Measurements from ENCODE around the gene FAAP100.
"Not testable (repeated sequence)": the region's sequence is repeated elsewhere in the genome, so short reads cannot be mapped to it uniquely, and the experiment has no call there.

Gene FAAP100

DNA sequence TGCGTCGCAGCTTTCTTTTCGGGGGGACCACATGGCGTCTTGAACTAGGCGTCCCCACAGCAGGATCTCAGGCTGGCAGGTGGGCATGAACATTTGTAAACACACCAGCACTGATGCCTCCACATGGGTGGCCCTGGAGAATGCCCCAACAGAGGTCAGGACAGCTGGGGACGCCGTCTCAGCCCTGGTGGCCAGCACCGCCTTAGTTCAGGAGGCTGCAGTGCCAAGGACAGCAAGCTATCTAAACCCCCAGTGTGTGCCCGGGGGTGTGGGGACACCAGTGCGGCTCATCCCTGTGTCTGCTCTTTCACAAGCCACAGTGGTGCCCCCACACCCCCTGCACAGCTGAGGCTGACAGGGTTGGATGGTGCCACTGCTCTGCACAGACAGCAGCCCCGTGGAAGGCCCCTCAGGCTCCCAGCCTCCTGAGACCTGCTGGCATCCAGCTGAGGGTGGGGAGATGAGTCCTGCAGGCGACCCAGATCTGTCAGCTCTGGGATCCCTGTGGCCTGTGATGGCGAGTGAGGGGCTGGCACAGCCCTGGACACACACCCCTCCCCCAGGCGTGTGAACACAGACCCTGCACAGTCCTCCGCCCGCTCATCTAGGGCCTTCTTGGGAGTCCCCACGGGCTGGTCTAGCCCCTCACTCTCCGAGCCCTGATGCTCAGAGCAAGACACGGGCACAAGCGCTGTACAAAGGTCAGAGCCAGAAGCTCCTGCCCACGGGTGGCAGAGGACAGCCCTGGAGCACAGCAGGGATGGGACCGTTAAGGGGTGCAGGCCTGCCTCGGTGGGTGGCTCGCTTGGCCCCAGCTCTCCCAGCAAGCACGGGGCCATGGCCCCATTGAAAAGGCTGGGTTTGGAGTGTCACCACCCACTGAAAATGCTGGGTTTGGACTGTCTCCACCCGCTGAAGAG, 13.2 kb downstream of the FAAP100 start:
- no peak for DNase-seq (ENCODE audit: low read depth)

DNA sequence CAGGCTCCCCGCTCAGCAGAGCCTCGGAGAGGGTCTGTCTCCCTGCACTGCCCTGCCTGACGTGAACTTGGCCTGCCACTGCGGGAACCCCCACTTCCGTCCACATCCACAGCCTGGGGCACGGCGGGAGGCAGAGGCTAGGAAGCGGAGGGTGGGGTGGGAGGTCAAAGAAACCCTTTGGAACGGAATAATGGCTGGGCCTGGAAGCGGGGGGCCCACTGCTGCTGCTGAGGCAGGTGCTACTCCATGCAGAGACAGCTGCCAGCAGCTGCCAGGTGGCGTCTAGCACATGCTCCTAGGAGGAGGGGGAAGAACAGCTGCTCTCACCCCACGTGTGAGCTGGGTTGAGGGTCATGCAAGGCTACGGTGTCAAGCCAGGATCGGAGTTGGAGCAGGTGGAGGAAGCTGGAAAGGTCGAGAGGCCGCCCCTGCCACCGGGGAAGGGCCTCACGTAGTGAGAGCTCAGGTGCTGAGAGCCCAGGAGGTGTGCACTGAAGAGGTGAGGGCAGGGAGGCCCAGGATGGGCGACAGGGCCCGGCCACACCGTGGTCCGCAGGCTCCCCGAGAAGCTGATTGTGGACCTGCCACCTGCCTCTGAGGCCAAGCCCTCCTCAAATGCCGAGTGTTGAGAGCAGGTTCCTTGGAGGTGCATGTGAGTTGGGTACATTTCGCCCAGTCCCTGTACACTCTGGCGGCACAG, 14.1 kb downstream of the FAAP100 start:
- no peak for DNase-seq (ENCODE audit: low read depth)

DNA sequence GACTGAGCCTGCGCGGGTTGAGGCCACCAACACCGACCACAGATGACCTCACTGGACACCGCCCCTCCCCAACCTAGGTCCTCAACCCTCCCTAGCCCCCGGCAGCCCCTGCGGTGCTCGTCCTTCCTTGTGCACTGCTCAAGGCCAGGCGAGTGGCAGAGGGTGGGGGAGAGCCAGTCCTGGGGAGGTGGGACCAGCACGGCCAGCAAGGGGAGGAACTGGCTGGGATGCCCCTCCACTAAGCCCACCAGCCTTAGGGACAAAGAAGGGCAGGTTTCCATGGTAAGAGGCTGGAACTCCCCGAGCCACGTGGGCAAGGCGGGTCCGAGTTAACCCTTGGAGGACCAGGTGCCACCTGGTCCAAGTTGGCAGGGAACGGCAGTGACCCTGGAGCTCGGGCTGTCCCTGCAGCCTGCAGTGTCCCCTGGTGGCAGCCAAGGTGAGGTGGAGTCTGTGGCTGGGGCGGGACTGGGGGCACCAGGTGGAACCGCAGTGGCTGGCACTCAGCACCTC, 14.8 kb downstream of the FAAP100 start:
- no peak for DNase-seq (ENCODE audit: low read depth)

DNA sequence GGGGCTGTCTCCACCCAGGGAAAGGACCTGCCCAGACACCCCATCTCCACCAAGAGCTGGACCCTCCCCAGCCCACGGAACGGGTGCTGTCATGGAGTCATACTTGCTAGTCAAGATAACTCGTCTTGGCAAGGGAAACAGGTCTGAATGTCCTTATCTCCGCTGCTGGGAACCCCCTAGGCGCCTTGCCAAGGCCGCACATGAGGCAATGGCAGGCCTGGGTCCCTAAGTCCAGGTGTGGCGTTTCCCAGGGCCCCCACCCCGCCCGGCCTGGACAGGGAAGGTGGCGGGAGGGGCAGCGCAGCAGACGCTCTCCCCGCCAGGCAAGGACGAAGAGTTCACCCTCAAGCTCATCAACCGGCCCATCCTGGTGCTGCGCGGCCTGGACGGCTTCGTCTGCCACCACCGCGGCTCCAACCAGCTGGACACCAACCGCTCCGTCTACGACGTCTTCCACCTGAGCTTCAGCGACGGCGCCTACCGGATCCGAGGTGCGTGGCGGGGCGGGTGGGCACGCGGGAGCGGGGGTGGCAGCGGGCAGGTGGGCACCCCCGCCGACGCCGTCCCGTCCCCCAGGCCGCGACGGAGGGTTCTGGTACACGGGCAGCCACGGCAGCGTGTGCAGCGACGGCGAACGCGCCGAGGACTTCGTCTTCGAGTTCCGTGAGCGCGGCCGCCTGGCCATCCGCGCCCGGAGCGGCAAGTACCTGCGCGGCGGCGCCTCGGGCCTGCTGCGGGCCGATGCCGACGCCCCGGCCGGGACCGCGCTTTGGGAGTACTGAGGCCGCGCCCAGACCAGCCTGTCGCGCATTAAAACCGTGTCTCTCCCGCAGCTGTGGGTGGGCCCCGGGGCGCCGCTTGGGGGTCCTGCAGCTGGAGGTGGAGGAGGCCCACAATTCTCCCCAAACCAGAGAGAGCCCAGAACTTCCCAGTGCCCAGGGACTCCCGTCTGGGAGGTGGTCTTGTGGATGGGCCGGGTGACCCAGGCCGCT, 15.6 kb downstream of the FAAP100 start:
- DNase-seq (ENCODE audit: low read depth) = no peak

DNA sequence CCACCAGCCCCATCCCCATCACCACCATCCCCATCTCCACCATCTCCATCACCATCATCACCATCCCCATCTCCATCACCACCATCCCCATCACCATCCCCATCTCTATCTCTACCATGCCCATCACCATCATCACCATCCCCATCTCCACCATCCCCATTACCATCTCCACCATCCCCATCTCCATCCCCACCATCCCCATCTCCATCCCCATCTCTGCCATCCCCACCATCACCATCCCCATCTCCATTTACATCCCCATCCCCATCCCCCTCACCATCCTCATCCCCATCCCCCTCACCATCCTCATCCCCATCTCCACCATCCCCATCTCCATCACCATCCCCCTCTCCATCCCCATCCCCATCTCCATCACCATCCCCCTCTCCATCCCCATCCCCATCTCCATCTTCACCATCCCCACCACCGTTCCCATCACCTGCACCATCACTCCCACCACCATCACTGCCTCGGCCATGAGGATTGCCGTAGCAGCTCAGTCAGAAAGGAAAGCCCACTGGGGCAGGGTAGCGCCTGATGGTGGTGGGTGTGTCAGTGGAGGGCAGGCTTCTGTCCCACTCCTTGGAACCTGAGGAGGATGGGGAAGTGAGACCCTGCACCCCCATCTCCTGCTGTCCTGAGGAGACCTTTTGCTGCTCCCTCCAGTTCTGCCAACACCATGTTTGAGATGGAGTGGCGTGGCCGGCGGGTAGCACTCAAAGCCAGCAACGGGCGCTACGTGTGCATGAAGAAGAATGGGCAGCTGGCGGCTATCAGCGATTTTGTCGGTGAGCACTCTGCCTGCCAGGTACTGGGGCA, 16.5 kb downstream of the FAAP100 start:
- DNase-seq (ENCODE audit: low read depth) = no peak

DNA sequence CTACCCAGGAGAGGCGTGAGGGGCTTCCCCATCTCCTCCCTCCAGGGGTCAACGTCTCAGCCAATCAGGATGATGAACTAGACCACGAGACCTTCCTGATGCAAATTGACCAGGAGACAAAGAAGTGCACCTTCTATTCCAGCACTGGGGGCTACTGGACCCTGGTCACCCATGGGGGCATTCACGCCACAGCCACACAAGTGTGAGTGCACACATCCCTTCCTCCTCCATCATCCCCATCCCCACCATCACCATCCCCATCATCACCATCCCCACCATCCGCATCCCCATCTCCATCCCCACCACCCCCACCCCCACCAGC, 17.2 kb downstream of the FAAP100 start:
- no peak for DNase-seq (ENCODE audit: low read depth)

DNA sequence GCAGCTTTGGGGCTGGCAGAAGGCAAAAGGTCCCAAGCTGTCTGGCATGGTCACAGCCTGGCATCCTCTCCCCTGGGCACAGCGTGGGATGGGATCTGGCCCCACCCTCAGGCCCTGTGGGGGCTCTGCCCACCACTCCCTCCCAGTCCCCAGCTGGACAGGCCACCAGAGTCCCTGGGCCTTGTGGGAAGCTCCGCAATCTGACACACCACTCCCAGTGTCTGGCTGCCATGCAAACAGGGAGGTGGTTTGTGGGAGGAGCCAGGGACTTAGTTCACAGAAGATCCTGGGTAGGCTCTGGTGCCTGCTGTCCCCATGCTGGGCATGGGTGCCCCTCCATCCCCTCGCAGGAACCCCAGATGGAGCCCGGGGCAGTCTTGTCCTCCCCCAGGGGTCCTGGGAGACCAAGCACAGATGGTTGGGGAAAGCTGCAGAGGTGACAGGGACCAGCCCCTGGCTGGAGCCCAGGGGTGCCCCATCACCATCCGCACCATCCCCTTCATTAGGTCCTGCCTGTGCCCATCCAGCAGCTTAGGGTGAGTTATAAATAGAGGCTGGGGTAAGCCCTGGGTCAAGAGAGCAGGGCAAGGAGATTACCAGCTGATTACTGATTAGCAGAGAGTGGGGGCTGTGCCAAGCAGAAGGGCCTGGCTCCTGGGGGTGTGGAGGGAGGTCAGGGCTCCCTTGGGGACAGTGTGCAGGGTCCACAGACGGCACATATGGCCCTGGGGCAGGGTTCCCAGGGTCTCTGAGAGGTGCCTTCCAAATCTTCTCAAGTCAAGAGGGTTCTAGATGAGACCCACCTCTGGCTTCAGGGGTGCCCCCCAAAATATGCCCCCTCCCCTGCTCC, 17.8 kb downstream of the FAAP100 start:
- DNase-seq (ENCODE audit: low read depth) = no peak

DNA sequence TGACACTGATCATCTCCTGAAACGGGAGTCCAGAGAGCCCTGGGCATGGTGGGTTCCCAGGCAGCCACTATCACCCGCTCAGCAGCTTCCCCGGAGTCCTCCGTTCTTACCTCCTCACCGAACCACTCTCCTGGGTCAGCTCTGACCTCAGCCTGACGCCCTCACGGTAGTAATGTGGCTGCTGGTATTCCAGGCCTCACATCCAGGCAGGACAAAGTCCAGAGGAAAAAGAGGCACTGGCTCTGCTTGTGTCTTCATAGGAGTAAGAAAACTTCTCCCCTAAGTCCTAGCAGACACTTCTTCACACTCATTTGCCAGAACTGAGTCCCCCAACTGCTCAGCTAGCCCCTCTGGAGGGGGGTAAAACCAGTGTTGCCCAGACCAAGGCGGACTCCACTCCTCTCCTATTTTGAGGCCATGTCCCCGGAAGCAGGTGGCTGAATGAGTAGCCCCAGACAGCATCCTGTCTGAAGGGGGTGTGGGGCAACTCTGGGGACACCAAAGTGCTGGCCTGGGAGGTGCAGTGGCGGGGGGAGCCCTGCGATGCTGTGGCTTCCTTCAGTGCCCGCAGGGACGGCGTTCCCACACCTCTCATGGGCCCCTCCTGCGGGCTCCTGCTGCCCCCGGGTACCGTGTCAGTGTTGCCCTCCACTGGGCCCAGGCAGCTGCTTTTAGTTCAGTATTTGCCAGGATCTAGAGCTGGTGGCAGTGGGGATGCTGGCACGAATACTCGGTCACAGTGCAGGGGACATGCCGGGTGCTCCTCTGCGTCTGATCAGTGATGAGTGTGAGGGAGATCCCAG, 18.6 kb downstream of the FAAP100 start:
- DNase-seq (ENCODE audit: low read depth) = no peak

DNA sequence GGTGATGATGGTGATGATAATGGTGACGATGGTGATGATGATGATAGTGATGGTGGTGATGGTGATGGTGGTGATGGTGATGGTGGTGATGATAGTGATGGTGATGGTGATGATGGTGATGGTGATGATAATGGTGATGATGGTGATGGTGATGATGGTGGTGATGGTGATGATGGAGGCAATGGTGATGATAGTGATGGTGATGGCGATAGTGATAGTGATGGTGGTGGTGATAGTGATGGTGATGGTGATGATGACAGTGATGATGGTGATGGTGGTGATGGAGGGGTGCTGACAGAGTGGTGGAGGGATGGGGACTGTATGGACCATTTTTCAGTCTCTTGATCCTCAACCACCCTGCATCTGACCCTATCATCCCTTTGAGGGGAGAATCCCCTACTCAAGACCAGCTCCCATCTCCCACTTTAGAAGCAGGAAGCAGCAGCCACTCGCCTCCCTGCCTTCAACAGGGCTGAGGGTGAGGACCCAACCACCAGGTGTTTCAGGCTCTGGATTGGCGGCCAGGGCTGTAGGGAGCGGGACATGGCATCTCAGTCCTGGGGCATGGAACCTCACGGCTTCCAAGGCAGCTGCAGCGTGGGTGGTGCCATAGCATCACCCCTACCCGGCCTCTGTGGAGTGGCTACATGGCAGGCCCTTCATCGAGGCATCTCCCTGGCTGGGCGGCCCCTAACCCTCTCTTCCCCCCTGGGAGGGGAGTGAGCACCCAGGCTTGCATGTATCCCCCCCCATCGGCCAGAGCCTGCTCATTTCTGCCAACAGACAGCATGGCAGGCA, 19.5 kb downstream of the FAAP100 start:
- no peak for DNase-seq (ENCODE audit: low read depth)

DNA sequence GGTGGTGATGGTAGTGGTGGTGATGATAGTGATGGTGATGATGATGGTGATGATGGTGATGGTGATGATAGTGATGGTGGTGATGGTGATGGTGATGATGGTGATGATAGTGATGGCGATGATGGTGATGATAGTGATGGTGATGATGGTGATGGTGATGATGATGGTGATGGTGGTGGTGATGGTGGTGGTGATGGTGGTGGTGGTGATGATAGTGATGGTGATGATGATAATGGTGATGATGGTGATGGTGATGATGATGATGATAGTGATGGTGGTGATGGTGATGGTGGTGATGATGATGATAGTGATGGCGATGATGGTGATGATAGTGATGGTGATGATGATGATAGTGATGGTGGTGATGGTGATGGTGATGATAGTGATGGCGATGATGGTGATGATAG, 20.2 kb downstream of the FAAP100 start:
- DNase-seq (ENCODE audit: low read depth) = not testable (repeated sequence)

DNA sequence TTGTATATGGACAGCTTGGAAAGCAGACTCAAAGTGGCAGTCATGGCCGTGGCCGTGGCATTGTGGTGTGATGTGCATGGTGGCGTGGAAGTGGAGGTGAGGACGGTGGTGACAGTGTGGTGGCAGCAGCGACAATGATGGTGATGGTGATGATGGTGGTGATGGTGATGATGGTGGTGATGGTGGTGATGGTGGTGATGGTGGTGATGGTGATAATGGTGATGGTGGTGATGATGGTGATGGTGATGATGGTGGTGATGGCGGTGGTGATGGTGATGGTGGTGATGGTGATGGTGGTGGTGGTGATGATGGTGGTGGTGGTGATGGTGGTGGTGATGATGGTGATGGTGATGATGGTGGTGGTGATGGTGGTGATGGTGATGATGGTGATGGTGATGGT, 21.1 kb downstream of the FAAP100 start:
- DNase-seq (ENCODE audit: low read depth) = not testable (repeated sequence)

DNA sequence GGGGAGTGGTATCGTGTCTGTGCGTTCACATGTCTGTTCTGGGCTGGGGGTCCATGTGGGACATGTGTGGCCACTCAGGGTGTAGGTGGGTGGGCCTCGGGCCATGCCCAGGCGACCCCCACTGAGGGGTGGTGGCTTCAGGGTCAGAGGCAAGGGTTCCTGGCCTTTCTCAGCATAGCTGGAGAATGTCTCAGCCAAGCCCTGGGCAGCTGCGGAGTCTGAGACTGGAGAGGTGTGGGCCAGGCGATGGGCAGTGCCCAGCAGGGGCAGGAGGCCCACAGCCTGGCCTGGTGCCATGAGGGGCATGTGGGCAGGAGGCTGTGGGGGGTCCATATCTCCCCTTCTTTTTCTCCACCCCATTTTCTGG, 22.7 kb downstream of the FAAP100 start:
- DNase-seq (ENCODE audit: low read depth) = no peak

DNA sequence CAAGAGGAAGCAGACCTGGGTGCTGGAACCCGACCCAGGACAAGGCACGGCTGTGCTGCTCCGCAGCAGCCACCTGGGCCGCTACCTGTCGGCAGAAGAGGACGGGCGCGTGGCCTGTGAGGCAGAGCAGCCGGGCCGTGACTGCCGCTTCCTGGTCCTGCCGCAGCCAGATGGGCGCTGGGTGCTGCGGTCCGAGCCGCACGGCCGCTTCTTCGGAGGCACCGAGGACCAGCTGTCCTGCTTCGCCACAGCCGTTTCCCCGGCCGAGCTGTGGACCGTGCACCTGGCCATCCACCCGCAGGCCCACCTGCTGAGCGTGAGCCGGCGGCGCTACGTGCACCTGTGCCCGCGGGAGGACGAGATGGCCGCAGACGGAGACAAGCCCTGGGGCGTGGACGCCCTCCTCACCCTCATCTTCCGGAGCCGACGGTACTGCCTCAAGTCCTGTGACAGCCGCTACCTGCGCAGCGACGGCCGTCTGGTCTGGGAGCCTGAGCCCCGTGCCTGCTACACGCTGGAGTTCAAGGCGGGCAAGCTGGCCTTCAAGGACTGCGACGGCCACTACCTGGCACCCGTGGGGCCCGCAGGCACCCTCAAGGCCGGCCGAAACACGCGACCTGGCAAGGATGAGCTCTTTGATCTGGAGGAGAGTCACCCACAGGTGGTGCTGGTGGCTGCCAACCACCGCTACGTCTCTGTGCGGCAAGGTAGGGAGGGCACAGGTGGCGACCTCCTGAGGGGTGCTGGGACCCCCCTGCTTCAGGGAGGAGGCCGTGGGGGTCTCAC, 23.3 kb downstream of the FAAP100 start:
- no peak for DNase-seq (ENCODE audit: low read depth)

DNA sequence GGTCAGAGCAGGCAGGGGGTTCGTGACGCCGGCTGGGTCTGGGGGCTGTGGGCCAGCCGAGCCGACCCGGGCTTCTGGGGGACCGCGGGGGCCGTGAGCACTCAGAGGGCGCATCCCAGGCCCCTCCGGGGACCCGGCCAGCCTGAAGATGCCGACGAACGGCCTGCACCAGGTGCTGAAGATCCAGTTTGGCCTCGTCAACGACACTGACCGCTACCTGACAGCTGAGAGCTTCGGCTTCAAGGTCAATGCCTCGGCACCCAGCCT, 23.8 kb downstream of the FAAP100 start:
- no peak for DNase-seq (ENCODE audit: low read depth)

DNA sequence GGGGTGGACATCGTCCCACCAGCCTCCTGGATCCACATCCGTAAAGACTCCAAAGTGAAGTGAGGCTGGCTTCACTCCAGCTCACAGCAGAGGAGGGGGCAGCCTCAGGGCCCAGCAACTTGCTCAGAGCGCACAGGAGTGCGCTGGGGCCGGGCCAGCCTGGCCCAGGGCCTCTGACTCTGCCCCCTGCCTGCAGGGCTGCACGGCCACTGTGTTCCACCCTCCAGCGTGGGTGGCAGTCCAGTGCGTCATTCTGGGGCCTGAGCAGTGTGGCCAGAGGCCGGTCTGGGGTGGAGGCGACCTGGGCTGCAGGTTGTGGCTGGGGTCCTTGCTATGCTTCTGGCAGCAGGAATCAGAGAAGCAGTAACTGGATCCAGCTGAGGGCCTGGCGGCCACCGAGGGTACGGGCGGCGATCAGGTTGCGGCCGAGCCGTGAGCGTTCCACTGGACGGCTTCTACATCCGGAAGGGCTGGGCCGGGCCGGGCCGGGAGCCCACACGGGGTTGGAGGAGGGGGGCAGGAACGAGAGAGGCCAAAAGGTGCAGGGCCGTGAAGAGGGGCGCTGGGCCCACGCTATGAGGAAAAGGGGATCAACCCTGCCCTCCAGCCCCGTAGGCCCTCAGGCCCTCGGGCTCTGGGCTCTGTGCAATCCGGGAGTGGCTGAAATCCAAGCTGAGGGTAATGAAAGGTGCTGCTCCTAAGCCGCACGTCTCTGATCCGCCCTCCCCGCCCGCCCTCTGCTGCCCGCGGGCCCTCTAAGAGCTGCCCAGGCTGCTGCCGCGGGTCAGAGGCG, 24.4 kb downstream of the FAAP100 start, which contains the start of gene FSCN2:
Gene FSCN2 (plus strand): TSS at position 787 of the 793 bp plus-strand sequence. CDS start 155 bp downstream, outside the sequence.
- DNase-seq (ENCODE audit: low read depth) = no peak

DNA sequence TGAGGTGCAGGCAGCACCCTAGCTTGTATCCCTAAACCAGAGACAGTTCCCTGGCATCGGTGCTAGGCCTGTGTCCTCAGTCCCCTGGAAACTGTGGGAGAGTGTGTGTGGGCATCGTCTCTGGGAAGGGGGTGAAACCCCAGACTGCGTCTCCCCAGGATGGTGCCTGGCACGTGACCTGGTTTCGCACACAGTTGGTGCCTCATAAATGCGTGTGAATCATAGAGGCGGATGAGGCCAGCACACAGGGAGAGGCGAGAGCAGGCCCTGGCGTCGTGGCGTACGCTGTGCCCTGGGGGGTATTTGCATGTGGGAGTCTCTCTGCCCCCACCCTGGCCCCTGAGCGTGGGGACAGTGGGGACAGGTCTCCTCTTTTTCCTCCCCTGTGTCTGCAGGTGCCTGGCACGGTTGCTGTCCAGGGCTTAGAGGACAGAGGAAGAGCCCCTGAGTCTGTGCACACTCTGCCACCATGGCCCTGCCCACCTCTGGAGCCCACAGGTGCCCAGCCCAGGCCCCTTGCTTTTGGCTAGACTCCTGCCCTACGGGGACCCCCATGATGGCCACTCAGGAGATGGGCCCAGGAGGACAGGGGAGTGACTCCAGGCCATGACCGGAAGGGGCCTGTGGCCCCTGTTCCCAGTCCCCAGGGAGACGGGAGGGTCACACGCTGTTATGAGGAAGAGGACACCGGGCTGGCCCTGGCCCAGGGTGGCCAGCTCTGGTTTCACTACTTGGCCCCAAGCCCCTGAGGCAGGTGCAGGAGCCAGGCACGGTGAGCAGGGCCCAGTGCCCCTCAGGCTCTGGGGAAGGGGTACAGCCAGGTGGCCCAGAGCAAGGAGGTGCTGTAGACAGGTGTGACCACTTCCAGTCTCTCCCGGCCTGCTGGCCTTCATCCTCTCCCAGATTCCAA, 25.2 kb downstream of the FAAP100 start:
- DNase-seq (ENCODE audit: low read depth) = no peak
